A549 (cell line): ENCODE results near the gene ENOPH1. TPM values are rescaled to one million over a fixed set of nuclear protein-coding genes. Genes with fewer than 3 reads are reported as not detected.

Experiments used
- ATAC-seq, 2 experiments: fragments of 200-7000 bp in 1 of 2; fragments of >200 bp in 1 of 2; cut with Nextera tagmentation in 1 of 2; cut with Tn5 transposase in 1 of 2; 3 replicates each; pipeline versions ENCODE4 v1.8.0 to v1.9.1; 2018 to 2020; ENCODE audit warnings: mild to moderate bottlenecking in 1 of 2, moderate library complexity in 1 of 2
- CTCF ChIA-PET: fragments of 300-600 bp; sonication (Branson Sonifier 250); formaldehyde crosslinking; extraction: SDS; loops from one replicate; lab custom pipeline; 2021; ENCODE audit warnings: antibody characterized with exemption, inconsistent platforms; lab: Yijun Ruan, JAX
- POLR2A ChIA-PET: fragments of 350-600 bp; formaldehyde crosslinking; extraction: SDS; loops from one replicate; lab custom pipeline; 2021; ENCODE audit warnings: antibody characterized with exemption, inconsistent platforms; lab: Yijun Ruan, JAX
- DNase-seq, 2 experiments: peaks; one replicate each; pipeline versions ENCODE4 v3.0.0 to v3.0.0-alpha.2; 2011 to 2016; ENCODE audit warnings: low read depth in 1 of 2, low spot score in 1 of 2
- FAIRE-seq: peaks from 2 replicates; lab custom pipeline; 2011; peaks lifted over from hg19 to GRCh38; lab: Jason Lieb, UNC
- H3K27ac ChIP-seq, 2 experiments: fragments of >200 bp; sonication (Bioruptor Twin); formaldehyde crosslinking; 3 replicates each; pipeline ENCODE4 v1.5.1; 2016 to 2017
- H3K4me1 ChIP-seq: fragments of >200 bp; sonication (Bioruptor Twin); formaldehyde crosslinking; 3 replicates; pipeline ENCODE4 v1.6.1; 2016
- H3K4me2 ChIP-seq: fragments of >200 bp; sonication (Bioruptor Twin); formaldehyde crosslinking; 3 replicates; pipeline ENCODE4 v1.6.1; 2016
- H3K4me3 ChIP-seq: fragments of >200 bp; sonication (Bioruptor Twin); formaldehyde crosslinking; 3 replicates; pipeline ENCODE4 v1.5.1; 2016
- H3K9me3 ChIP-seq: fragments of >200 bp; sonication (Bioruptor Twin); formaldehyde crosslinking; 3 replicates; pipeline ENCODE4 v1.6.1; 2016
- ATOH8 ChIP-seq: fragments of 250-450 bp; sonication (Bioruptor Pico); IDR thresholded peaks from 2 replicates; pipeline ENCODE4 v1.5.0; 2020; ENCODE audit warnings: low read depth, mild to moderate bottlenecking, moderate library complexity
- CBX8 ChIP-seq: fragments of 200-600 bp; sonication (generic); IDR thresholded peaks from 2 replicates; pipeline ENCODE4 v1.6.1; 2016
- CEBPB ChIP-seq, 2 experiments: fragments of >200 bp in 1 of 2; sonication (Bioruptor Twin) in 1 of 2; formaldehyde crosslinking in 1 of 2; IDR thresholded peaks; 2 replicates each; pipeline ENCODE4 v1.6.1; 2012 to 2016
- CHD4 ChIP-seq: fragments of 200-600 bp; sonication (generic); IDR thresholded peaks from 2 replicates; pipeline ENCODE4 v1.6.1; 2016; ENCODE audit warnings: antibody characterized with exemption, mild to moderate bottlenecking, borderline replicate concordance
- EHMT2 ChIP-seq: fragments of 200-600 bp; sonication (generic); IDR thresholded peaks from 2 replicates; pipeline ENCODE4 v1.6.1; 2016; ENCODE audit warnings: antibody characterized with exemption, low read depth, mild to moderate bottlenecking, moderate library complexity
- EP300 ChIP-seq, 2 experiments: fragments of >200 bp; sonication (Bioruptor Twin); formaldehyde crosslinking; IDR thresholded peaks; 2 replicates in 1 of 2; 3 replicates in 1 of 2; pipeline ENCODE4 v1.6.1; 2016 to 2017
- FOSL2 ChIP-seq, 2 experiments: fragments of 450-650 bp in 1 of 2; fragments of >200 bp in 1 of 2; sonication (Bioruptor Twin) in 1 of 2; formaldehyde crosslinking; IDR thresholded peaks; 2 replicates each; pipeline versions ENCODE4 v1.5.0 to v1.6.1; 2016 to 2020; ENCODE audit warnings: mild to moderate bottlenecking in 1 of 2, moderate library complexity in 1 of 2
- GATA3 ChIP-seq: IDR thresholded peaks from 2 replicates; pipeline ENCODE4 v1.6.1; 2012; ENCODE audit warnings: borderline replicate concordance
- HES2 ChIP-seq: fragments of >200 bp; sonication (Bioruptor Twin); formaldehyde crosslinking; IDR thresholded peaks from 2 replicates; pipeline ENCODE4 v1.6.1; 2016
- HEYL ChIP-seq: fragments of 250-450 bp; sonication (Bioruptor Pico); IDR thresholded peaks from 2 replicates; pipeline ENCODE4 v1.8.0; 2021; ENCODE audit warnings: mild to moderate bottlenecking, moderate library complexity
- HOXB5 ChIP-seq: fragments of 250-450 bp; sonication (Bioruptor Pico); IDR thresholded peaks from 2 replicates; pipeline ENCODE4 v1.5.0; 2020; ENCODE audit warnings: mild to moderate bottlenecking, moderate library complexity
- JUNB ChIP-seq: fragments of >200 bp; sonication (Bioruptor Twin); formaldehyde crosslinking; IDR thresholded peaks from 2 replicates; pipeline ENCODE4 v1.6.1; 2016
- KDM1A ChIP-seq: fragments of 200-600 bp; sonication (generic); IDR thresholded peaks from 2 replicates; pipeline ENCODE4 v1.6.1; 2016; ENCODE audit warnings: low read depth, mild to moderate bottlenecking
- KDM5A ChIP-seq: fragments of 200-600 bp; sonication (generic); IDR thresholded peaks from 2 replicates; pipeline ENCODE4 v1.6.1; 2016; ENCODE audit warnings: antibody characterized with exemption, mild to moderate bottlenecking
- MAZ ChIP-seq: fragments of 150-350 bp; IDR thresholded peaks from 2 replicates; pipeline ENCODE4 v1.6.1; 2014; ENCODE audit warnings: antibody characterized with exemption, low read depth, low read length, borderline replicate concordance
- MYC ChIP-seq: IDR thresholded peaks from 2 replicates; pipeline ENCODE4 v1.6.1; 2012; ENCODE audit warnings: mild to moderate bottlenecking, inconsistent platforms, low read length, improper control_type of control experiment, borderline replicate concordance
- POLR2AphosphoS2 ChIP-seq: conservative IDR thresholded peaks from 2 replicates; pipeline ENCODE4 v1.6.1; 2012; ENCODE audit warnings: low read length, improper control_type of control experiment, inconsistent platforms
- RFX5 ChIP-seq: fragments of 450-650 bp; IDR thresholded peaks from 2 replicates; pipeline ENCODE4 v1.7.1; 2014; ENCODE audit warnings: antibody characterized with exemption, mild to moderate bottlenecking, moderate library complexity
- SREBF2 ChIP-seq: fragments of 450-650 bp; IDR thresholded peaks from 2 replicates; pipeline ENCODE4 v1.6.1; 2014; ENCODE audit warnings: mild to moderate bottlenecking, moderate library complexity
- TFCP2L1 ChIP-seq: fragments of 250-450 bp; sonication (Bioruptor Pico); IDR thresholded peaks from 2 replicates; pipeline ENCODE4 v1.5.0; 2021; ENCODE audit warnings: mild to moderate bottlenecking
- TP53 ChIP-seq: fragments of 250-450 bp; sonication (Bioruptor Pico); IDR thresholded peaks from 2 replicates; pipeline ENCODE4 v1.5.0; 2021; ENCODE audit warnings: mild to moderate bottlenecking, moderate library complexity
- USF2 ChIP-seq: fragments of 450-650 bp; IDR thresholded peaks from 2 replicates; pipeline ENCODE4 v1.6.1; 2014; ENCODE audit warnings: antibody characterized with exemption
- ZNF302 ChIP-seq: fragments of 250-450 bp; sonication (Bioruptor Pico); IDR thresholded peaks from 2 replicates; pipeline ENCODE4 v1.9.0; 2021; ENCODE audit warnings: inconsistent platforms, mild to moderate bottlenecking, moderate library complexity
- ZSCAN20 ChIP-seq: fragments of 250-450 bp; sonication (Bioruptor Pico); IDR thresholded peaks from 2 replicates; pipeline ENCODE4 v1.8.0; 2022; ENCODE audit warnings: mild to moderate bottlenecking, moderate library complexity
- WGBS: methylation state at CpG from one replicate; pipeline ENCODE4 v1.1.6; 2017; ENCODE audit errors: missing lambda C conversion rate; 5-methylcytosine and 5-hydroxymethylcytosine counted together
- polyA plus RNA-seq, 4 experiments: library from polyadenylated mRNA; depleted of rRNA in 3 of 4; stranded (reverse); fragments of >200 nt; fragmentation: RNase III in 1 of 4; extraction: RNeasy Plus Mini Kit Qiagen cat#74134 plus additional on column Dnase treatment in 1 of 4; gene quantifications; 2 replicates in 3 of 4; 3 replicates in 1 of 4; pipeline ENCODE4 v1.2.3, GENCODE V29; 2011 to 2017

ENOPH1 gene
- polyA plus RNA-seq, 2 of the 4 experiments (the other 2 are of a cell fraction) = 22.3 to 43.5 TPM

GRCh38 chr4:82447886-82448285 is 17.5 kb downstream of the ENOPH1 start:
- H3K27ac ChIP-seq = no peak overlapping the region
- no peaks in the 10 kb centered on the region for H3K4me1 ChIP-seq
- no peaks in the 10 kb centered on the region for H3K9me3 ChIP-seq
- no peak for DNase-seq
- no peak overlapping the region for H3K4me3 ChIP-seq
- H3K4me2 ChIP-seq = no peak overlapping the region
- ATAC-seq = no peak
- CTCF ChIA-PET = interaction anchor here (1.4 kb wide), 1 partner anchor 14 kb away, joined by 3 read pairs; no protein-coding TSS in a partner anchor
- WGBS = 96% methylated on average over 1 of the region's 1 CpG
- POLR2A ChIA-PET = no interaction called here
- FAIRE-seq = no peak
- no peak for TF ChIP-seq CHD4
- no peak for TF ChIP-seq RFX5
- no peak for TF ChIP-seq HEYL
- TF ChIP-seq EP300 (IDR thresholded peaks at IDR 0.05) = no peak
- no peak for TF ChIP-seq ZSCAN20 (CRISPR knock-in tag)
- TF ChIP-seq SREBF2 = no peak
- no peak for TF ChIP-seq CEBPB (IDR thresholded peaks at IDR 0.05)
- no peak for TF ChIP-seq ZNF302 (CRISPR knock-in tag)
- no peak for TF ChIP-seq MYC
- no peak for TF ChIP-seq ATOH8
- TF ChIP-seq GATA3 = no peak

- TF ChIP-seq HEYL (no peak), KDM1A (no peak), KDM5A (no peak), TP53 (CRISPR knock-in tag) (no peak), HES2 (no peak), USF2 (no peak), POLR2AphosphoS2 (no peak), CBX8 (no peak), FOSL2 (IDR thresholded peaks at IDR 0.05) (no peak), FOSL2 (CRISPR knock-in tag; IDR thresholded peaks at IDR 0.05) (no peak), JUNB (no peak), GATA3 (no peak), HOXB5 (no peak), MYC (no peak), EHMT2 (no peak), MAZ (no peak), TFCP2L1 (no peak)
- DNase-seq (no peak), ATAC-seq (no peak), FAIRE-seq (no peak)
- ChIA-PET POLR2A (no interaction called here), CTCF (interaction anchor here (1.3 kb wide), 1 partner anchor 10 kb away, joined by 3 read pairs; no protein-coding TSS in a partner anchor)
- H3K9me3 ChIP-seq = no peaks in the 10 kb centered on the region
- no peak overlapping the region for H3K4me3 ChIP-seq
- H3K4me2 ChIP-seq = no peak overlapping the region
- H3K4me1 ChIP-seq = no peaks in the 10 kb centered on the region
- H3K27ac ChIP-seq = no peak overlapping the region
- WGBS = 91% methylated on average over 13 of the region's 13 CpGs
Measured at GRCh38 chr4:82450966-82451755, 20.8 kb downstream of the ENOPH1 start.
